Suprapubic skin (tissue), 4 donors: ENCODE results near the gene PAX6. TPM values are rescaled to one million over a fixed set of nuclear protein-coding genes. Genes with fewer than 3 reads are reported as not detected.

Experiments
- DNase-seq, 2 donors: peaks; one replicate each; pipeline ENCODE4 v3.0.0-alpha.2; 2019; ENCODE audit warnings: low spot score in 2 of 2
- H3K27ac ChIP-seq: fragments of 200-600 bp; sonication (generic); one replicate; pipeline ENCODE4 v1.5.1; 2019
- H3K27me3 ChIP-seq: fragments of 200-600 bp; sonication (generic); one replicate; pipeline ENCODE4 v1.5.1; 2019
- H3K36me3 ChIP-seq: fragments of 200-600 bp; sonication (generic); one replicate; pipeline ENCODE4 v1.5.1; 2019
- H3K4me1 ChIP-seq: fragments of 200-600 bp; sonication (generic); one replicate; pipeline ENCODE4 v1.5.1; 2019
- H3K4me3 ChIP-seq: fragments of 200-600 bp; sonication (generic); one replicate; pipeline ENCODE4 v1.5.1; 2019; ENCODE audit warnings: mild to moderate bottlenecking
- H3K9me3 ChIP-seq: fragments of 200-600 bp; sonication (generic); one replicate; pipeline ENCODE4 v1.5.1; 2019
- EP300 ChIP-seq: sonication (generic); formaldehyde crosslinking; IDR thresholded peaks from one replicate; pipeline ENCODE4 v1.6.1; 2017; ENCODE audit warnings: antibody characterized with exemption
- POLR2A ChIP-seq, 2 donors: fragments of 450-650 bp; IDR thresholded peaks; one replicate each; pipeline ENCODE4 v1.6.1; 2017; ENCODE audit warnings: antibody characterized with exemption in 2 of 2, mild to moderate bottlenecking in 2 of 2, moderate library complexity in 2 of 2
- POLR2AphosphoS5 ChIP-seq, 3 donors: sonication (generic); formaldehyde crosslinking; IDR thresholded peaks; one replicate each; pipeline ENCODE4 v1.6.1; 2017; ENCODE audit warnings: antibody characterized with exemption in 3 of 3
- WGBS: methylation state at CpG from one replicate; pipeline ENCODE4 v1.1.5; 2018; 5-methylcytosine and 5-hydroxymethylcytosine counted together
- total RNA-seq, 4 donors: library from RNA; depleted of rRNA; stranded (reverse); fragments of >200 nt; gene quantifications; one replicate each; pipeline ENCODE4 v1.1.0, GENCODE V29; 2016
- TF ChIP-seq, protein P1 (sequence below), 2 donors: fragments of 200-600 bp in 1 of 2; fragments of 450-650 bp in 1 of 2; sonication (generic) in 1 of 2; IDR thresholded peaks; one replicate each; pipeline ENCODE4 v1.5.1; 2016 to 2019; ENCODE audit warnings: antibody characterized with exemption in 2 of 2, mild to moderate bottlenecking in 1 of 2, moderate library complexity in 1 of 2

Gene PAX6
- total RNA-seq, 4 donors from 2014 or later, result 0.25 to 1.1 (median 0.29) TPM; not detected in 1

DNA sequence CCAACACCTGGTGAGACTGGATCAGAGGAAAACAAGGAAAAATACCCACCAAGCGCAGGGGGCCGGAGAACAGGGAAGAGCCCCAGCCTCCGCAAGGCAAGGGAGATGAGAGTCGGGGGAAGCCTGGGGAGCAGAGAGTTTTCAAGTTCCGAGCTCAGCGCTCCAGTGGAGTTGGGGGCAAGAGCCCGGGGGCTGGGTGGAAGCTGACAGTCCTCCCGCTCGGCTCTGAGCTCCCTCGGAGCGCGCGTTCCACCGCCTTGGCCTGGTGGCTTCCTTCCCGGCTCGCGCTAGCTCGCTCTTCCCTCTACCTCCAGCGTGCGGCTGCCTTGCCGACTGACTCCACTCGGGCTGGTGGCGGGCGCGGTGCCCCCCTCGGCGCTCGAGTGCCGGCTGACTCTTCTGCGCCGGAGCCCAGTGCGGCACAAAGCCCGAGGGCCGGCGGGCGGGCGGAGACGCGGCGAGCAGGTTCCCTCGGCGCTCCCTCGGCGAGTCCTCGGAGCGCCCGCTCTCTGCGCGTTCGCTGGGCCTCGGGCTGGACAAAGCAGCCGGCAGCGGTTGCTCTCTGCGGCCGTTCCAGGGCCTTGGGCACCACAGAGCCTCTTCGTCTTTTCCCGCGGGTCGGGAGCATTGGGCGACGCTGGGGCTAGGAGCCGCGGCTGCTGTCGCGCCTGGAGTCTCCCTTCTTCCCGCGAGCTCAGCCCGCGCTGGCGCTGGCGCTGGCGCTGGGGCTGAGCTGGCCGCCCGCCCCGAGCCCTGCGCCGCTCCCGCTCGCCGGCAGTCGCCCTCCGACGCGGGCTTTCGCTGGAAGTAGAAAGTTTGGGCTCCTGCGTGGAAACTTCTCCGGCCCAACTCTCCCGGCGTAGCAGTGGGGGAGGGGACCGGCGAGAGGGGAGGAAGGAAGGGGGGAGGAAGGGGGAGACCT lies 1.0 kb downstream of the PAX6 start:
- Histone ChIP-seq H3K4me1 (peaks cover 75% of the 10 kb centered on the region), H3K27me3 (peaks cover 100% of the 10 kb centered on the region), H3K9me3 (no peaks in the 10 kb centered on the region), H3K4me3 (peak overlapping the region; percentile 52), H3K36me3 (no peaks in the 10 kb centered on the region), H3K27ac (no peak overlapping the region)
- DNase-seq, result no peak
- 7% methylated on average over 27 of the region's 91 CpGs for WGBS
- TF ChIP-seq, protein P1, sequence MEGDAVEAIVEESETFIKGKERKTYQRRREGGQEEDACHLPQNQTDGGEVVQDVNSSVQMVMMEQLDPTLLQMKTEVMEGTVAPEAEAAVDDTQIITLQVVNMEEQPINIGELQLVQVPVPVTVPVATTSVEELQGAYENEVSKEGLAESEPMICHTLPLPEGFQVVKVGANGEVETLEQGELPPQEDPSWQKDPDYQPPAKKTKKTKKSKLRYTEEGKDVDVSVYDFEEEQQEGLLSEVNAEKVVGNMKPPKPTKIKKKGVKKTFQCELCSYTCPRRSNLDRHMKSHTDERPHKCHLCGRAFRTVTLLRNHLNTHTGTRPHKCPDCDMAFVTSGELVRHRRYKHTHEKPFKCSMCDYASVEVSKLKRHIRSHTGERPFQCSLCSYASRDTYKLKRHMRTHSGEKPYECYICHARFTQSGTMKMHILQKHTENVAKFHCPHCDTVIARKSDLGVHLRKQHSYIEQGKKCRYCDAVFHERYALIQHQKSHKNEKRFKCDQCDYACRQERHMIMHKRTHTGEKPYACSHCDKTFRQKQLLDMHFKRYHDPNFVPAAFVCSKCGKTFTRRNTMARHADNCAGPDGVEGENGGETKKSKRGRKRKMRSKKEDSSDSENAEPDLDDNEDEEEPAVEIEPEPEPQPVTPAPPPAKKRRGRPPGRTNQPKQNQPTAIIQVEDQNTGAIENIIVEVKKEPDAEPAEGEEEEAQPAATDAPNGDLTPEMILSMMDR (IDR thresholded peaks at IDR 0.05), result no peak
- TF ChIP-seq POLR2AphosphoS5 (IDR thresholded peaks at IDR 0.05), result no peak
- no peak for TF ChIP-seq EP300
- no peak for TF ChIP-seq POLR2A (IDR thresholded peaks at IDR 0.05)

DNA sequence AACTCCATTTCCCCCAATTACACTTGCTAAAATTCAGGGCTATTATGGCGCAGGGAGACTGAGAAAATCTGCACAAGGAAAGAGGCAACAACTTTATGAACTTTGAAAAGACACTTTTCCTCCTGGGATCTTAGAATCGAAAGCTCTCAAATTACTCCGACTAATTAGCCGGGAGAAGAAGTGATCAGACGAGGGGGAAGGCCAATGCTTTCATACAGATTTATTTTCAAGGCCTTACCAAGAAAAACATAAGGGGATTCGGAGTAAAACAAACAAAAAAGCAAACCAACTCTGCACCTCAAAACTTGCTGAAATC lies 1.6 kb downstream of the PAX6 start:
- no peak for DNase-seq
- H3K36me3 ChIP-seq, result no peaks in the 10 kb centered on the region
- H3K27me3 ChIP-seq, result peaks cover 100% of the 10 kb centered on the region
- 37% methylated on average over 6 of the region's 6 CpGs for WGBS
- no peaks in the 10 kb centered on the region for H3K9me3 ChIP-seq
- TF ChIP-seq POLR2AphosphoS5 (IDR thresholded peaks at IDR 0.05), result no peak
- no peak for TF ChIP-seq EP300
- no peak for TF ChIP-seq POLR2A (IDR thresholded peaks at IDR 0.05)
- TF ChIP-seq, protein P1 (IDR thresholded peaks at IDR 0.05), result no peak
- peak overlapping the region; percentile 52 for H3K4me3 ChIP-seq
- H3K4me1 ChIP-seq, result peaks cover 76% of the 10 kb centered on the region
- no peak overlapping the region for H3K27ac ChIP-seq

DNA sequence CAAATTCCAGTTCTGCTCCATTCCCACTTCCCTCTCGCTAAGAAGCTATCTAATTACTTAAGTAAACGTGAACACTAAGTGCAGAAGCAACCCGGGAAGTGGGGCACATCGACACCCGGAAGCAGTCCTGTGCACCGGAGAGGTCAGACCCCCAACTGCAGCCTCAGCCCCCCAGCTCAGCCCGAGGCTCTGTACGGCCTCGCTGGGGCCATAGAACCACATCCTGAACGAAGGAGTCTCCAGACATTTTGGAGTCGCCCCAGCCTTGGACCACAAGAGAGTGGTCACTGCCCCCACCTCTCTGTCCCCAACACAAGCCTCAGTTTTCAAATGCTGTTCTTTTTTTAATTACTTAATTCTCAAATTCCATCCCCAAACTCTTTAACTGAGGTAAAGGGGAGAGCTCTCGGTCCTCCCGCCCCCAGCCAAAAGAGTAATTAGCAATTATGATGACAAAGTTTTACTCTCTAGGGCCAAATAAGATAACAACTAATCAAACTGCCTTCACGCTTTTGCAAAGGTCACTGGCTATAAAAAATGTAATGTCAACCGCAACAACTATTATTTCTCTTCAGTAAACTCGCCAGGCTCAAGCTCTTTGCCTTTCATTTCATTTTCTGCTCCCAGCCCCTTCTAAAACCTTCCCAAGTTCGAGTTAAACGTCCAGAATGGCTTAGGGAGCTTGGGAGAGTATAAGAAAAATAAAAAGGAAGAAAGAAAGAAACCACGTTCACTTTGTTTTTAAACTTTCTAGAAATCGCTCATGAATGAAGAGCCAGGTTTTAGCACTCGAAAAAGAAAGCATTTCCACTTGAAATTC lies 2.2 kb downstream of the PAX6 start:
- Histone ChIP-seq H3K27me3 (peaks cover 100% of the 10 kb centered on the region), H3K9me3 (no peaks in the 10 kb centered on the region), H3K4me3 (no peak overlapping the region), H3K27ac (no peak overlapping the region), H3K36me3 (no peaks in the 10 kb centered on the region), H3K4me1 (peaks cover 76% of the 10 kb centered on the region)
- no peak for TF ChIP-seq EP300
- TF ChIP-seq POLR2A (IDR thresholded peaks at IDR 0.05), result no peak
- TF ChIP-seq POLR2AphosphoS5 (IDR thresholded peaks at IDR 0.05), result no peak
- TF ChIP-seq, protein P1 (IDR thresholded peaks at IDR 0.05), result no peak
- DNase-seq, result no peak
- WGBS, result 28% methylated on average over 21 of the region's 21 CpGs

DNA sequence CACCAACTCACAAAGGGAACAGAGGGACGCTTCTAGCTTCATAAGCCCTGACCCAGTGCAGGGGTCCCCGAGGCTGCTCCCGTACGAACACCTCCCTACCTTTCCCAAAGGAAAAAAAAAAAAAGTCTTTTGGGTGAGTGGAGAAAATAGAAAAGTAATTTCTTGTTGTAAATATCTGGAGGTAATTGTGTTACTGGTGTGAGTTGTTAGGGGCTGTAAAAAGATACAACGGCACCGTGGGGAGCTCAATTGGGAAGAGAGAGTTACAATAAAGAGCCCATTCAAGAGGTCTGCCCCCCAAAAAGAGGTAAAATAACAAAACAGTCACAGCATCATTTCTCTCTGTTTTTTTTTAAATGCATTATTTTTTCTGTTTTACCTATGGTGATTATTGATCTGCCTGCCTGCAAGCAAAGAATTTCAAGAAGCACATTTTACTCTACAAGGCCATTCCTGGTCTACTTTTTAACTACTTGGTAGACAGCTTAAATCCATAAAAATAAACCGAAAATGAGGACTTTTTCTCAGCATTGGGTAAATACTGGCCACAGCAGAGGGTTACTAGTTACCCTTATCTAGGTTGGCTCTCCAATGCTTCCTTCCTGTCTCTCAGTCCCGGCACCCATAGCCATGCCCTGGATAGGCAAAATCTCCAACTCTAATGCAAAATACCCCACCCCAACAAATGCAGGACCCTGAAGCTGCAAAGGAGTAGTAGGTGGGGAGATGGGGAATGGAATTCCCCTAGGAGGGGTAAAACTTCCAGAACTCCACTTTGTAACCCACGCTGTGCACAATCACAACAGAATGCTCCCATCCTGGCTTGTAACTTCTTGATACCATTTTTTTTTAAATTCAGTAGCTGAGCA lies 3.1 kb downstream of the PAX6 start:
- DNase-seq, result no peak
- H3K9me3 ChIP-seq, result no peaks in the 10 kb centered on the region
- H3K27me3 ChIP-seq, result peaks cover 100% of the 10 kb centered on the region
- TF ChIP-seq, protein P1 (IDR thresholded peaks at IDR 0.05), result no peak
- TF ChIP-seq EP300 (no peak), POLR2AphosphoS5 (IDR thresholded peaks at IDR 0.05) (no peak), POLR2A (IDR thresholded peaks at IDR 0.05) (no peak)
- 33% methylated on average over 9 of the region's 9 CpGs for WGBS
- no peak overlapping the region for H3K27ac ChIP-seq
- no peak overlapping the region for H3K4me3 ChIP-seq
- no peaks in the 10 kb centered on the region for H3K36me3 ChIP-seq
- H3K4me1 ChIP-seq, result peaks cover 67% of the 10 kb centered on the region
